ENCODE measurements around the gene ZNF853. TPM values are rescaled to one million over a fixed set of nuclear protein-coding genes. Genes with fewer than 3 reads are reported as not detected.

ZNF853 gene
- total RNA-seq, 1 experiment from 2014 or later = 1.4 TPM

DNA sequence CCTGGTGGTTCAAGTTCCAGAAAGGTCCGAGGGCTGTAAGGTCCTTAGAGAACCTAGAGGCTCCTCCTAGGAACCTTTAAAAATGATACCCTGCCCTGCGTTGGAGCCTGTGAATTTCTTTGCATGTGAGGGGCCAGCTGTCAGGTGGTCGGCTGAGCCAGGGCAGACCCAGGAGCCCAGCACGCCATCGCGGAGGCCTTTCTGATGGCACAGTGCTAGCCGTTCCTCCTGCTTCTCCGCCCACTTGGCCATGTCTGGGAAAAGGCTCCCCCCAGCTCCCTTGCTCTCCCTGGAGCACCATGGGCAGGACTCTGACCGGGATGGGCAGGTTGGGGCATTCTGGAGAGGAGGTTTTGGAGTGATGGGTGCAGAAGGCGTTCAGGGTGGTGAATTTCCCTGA lies 29.3 kb downstream of the ZNF853 start:
- DNase-seq (ENCODE audit: low read depth, low spot score) = no peak
- no peak for TF ChIP-seq SIN3A (IDR thresholded peaks at IDR 0.05; ENCODE audit: borderline replicate concordance, insufficient read depth, low read depth, low read length)
- no peak for TF ChIP-seq TCF7L2 (IDR thresholded peaks at IDR 0.05; ENCODE audit: low read depth, low read length)
- TF ChIP-seq, protein P1, sequence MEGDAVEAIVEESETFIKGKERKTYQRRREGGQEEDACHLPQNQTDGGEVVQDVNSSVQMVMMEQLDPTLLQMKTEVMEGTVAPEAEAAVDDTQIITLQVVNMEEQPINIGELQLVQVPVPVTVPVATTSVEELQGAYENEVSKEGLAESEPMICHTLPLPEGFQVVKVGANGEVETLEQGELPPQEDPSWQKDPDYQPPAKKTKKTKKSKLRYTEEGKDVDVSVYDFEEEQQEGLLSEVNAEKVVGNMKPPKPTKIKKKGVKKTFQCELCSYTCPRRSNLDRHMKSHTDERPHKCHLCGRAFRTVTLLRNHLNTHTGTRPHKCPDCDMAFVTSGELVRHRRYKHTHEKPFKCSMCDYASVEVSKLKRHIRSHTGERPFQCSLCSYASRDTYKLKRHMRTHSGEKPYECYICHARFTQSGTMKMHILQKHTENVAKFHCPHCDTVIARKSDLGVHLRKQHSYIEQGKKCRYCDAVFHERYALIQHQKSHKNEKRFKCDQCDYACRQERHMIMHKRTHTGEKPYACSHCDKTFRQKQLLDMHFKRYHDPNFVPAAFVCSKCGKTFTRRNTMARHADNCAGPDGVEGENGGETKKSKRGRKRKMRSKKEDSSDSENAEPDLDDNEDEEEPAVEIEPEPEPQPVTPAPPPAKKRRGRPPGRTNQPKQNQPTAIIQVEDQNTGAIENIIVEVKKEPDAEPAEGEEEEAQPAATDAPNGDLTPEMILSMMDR (IDR thresholded peaks at IDR 0.05) = no peak
- TF ChIP-seq POLR2AphosphoS5 (IDR thresholded peaks at IDR 0.05; ENCODE audit: low read depth, low read length) = no peak
- TF ChIP-seq, protein P2, sequence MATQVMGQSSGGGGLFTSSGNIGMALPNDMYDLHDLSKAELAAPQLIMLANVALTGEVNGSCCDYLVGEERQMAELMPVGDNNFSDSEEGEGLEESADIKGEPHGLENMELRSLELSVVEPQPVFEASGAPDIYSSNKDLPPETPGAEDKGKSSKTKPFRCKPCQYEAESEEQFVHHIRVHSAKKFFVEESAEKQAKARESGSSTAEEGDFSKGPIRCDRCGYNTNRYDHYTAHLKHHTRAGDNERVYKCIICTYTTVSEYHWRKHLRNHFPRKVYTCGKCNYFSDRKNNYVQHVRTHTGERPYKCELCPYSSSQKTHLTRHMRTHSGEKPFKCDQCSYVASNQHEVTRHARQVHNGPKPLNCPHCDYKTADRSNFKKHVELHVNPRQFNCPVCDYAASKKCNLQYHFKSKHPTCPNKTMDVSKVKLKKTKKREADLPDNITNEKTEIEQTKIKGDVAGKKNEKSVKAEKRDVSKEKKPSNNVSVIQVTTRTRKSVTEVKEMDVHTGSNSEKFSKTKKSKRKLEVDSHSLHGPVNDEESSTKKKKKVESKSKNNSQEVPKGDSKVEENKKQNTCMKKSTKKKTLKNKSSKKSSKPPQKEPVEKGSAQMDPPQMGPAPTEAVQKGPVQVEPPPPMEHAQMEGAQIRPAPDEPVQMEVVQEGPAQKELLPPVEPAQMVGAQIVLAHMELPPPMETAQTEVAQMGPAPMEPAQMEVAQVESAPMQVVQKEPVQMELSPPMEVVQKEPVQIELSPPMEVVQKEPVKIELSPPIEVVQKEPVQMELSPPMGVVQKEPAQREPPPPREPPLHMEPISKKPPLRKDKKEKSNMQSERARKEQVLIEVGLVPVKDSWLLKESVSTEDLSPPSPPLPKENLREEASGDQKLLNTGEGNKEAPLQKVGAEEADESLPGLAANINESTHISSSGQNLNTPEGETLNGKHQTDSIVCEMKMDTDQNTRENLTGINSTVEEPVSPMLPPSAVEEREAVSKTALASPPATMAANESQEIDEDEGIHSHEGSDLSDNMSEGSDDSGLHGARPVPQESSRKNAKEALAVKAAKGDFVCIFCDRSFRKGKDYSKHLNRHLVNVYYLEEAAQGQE (IDR thresholded peaks at IDR 0.05; ENCODE audit: insufficient read depth in 1 of 2, low read depth in 2 of 2, low read length in 1 of 2) = no peak
- BruUV-seq (replicated peaks) = no TSS peak
- Histone ChIP-seq H3K27me3 (ENCODE audit: control insufficient read depth, insufficient read depth, low read length) (no peaks in the 10 kb centered on the region), H3K4me3 (ENCODE audit: low read depth in 2 of 2, low read length in 2 of 2) (no peak overlapping the region), H3K27ac (ENCODE audit: low read length) (no peak overlapping the region), H3K4me1 (ENCODE audit: control insufficient read depth, insufficient read depth, low read length) (no peaks in the 10 kb centered on the region), H3K36me3 (ENCODE audit: control insufficient read depth, insufficient read depth, low read length) (peaks cover 4% of the 10 kb centered on the region; the same call in 1 of the 2 replicates), H3K9me3 (ENCODE audit: control insufficient read depth, insufficient read depth, low read depth, low read length) (no peaks in the 10 kb centered on the region; the same call in 1 of the 2 replicates)
- intact Hi-C loops (cut with micrococcal nuclease; ENCODE audit: unreplicated experiment) (no loop called here), in situ Hi-C loops (cut with HindIII; ENCODE audit: low pct_unique_long_range_greater_than_20kb, low sequenced_read_pairs) (no loop called here)
- no peak for ATAC-seq
- POLR2A ChIA-PET = no interaction called here
- CTCF ChIA-PET = no interaction called here

DNA sequence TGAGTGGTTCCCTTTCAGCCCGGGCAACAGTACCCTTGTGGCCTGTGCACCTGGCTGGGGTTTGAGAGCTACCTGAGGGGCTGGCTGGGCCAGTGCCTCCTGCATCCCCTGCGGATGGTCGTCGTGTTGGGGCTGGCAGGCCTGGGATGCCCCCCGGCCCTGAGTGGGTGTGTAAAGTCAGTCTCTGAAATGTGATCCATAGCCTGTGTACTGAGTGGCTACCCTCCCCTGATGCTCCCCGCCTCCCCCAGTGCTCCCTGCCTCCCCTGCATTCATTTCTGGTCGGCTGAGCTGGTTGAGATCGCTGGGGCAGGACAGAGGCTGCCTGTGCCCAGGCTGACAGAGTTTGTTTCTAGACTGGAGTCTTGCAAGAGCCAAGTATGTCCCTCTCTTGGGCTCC lies 31.1 kb downstream of the ZNF853 start:
- no peaks in the 10 kb centered on the region for H3K4me1 ChIP-seq (ENCODE audit: control insufficient read depth, insufficient read depth, low read length)
- ATAC-seq (no peak), DNase-seq (ENCODE audit: low read depth, low spot score) (no peak)
- in situ Hi-C loops (cut with HindIII; ENCODE audit: low pct_unique_long_range_greater_than_20kb, low sequenced_read_pairs) = no loop called here
- H3K36me3 ChIP-seq (ENCODE audit: control insufficient read depth, insufficient read depth, low read length) = no peaks in the 10 kb centered on the region; the same call in 1 of the 2 replicates
- no peaks in the 10 kb centered on the region; the same call in 1 of the 2 replicates for H3K9me3 ChIP-seq (ENCODE audit: control insufficient read depth, insufficient read depth, low read depth, low read length)
- CTCF ChIA-PET = no interaction called here
- no peak overlapping the region for H3K27ac ChIP-seq (ENCODE audit: low read length)
- intact Hi-C loops (cut with micrococcal nuclease; ENCODE audit: unreplicated experiment) = no loop called here
- TF ChIP-seq, protein P1 (IDR thresholded peaks at IDR 0.05) = no peak
- no peaks in the 10 kb centered on the region for H3K27me3 ChIP-seq (ENCODE audit: control insufficient read depth, insufficient read depth, low read length)
- no peak overlapping the region for H3K4me3 ChIP-seq (ENCODE audit: low read depth in 2 of 2, low read length in 2 of 2)
- BruUV-seq (replicated peaks) = no TSS peak
- POLR2A ChIA-PET = no interaction called here

DNA sequence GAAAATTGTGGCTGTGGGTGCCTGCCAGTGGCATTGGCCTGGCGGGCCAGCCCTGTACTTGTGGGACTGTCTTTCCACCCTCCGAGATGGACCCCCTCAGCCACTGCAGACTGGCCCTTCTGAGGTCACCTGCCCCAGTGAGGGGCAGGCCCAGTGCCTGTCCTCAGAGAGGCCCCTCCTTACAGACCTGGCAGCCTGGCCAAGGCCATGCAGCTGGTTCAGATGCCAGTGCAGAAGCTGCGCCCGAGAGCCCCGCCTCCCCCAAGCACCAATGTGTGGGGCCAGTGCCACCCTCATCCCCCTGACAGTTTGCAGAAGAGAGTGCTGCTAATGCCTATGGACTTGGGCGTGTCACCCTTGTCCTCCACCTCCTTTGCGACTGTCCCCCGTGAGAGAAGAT lies 31.7 kb downstream of the ZNF853 start:
- CTCF ChIA-PET = no interaction called here
- BruUV-seq (replicated peaks) = no TSS peak
- intact Hi-C loops (cut with micrococcal nuclease; ENCODE audit: unreplicated experiment) = no loop called here
- TF ChIP-seq TCF7L2 (IDR thresholded peaks at IDR 0.05; ENCODE audit: low read depth, low read length) = no peak
- TF ChIP-seq SIN3A (IDR thresholded peaks at IDR 0.05; ENCODE audit: borderline replicate concordance, insufficient read depth, low read depth, low read length) = no peak
- TF ChIP-seq, protein P2 (IDR thresholded peaks at IDR 0.05; ENCODE audit: insufficient read depth in 1 of 2, low read depth in 2 of 2, low read length in 1 of 2) = no peak
- Histone ChIP-seq H3K4me1 (ENCODE audit: control insufficient read depth, insufficient read depth, low read length) (no peaks in the 10 kb centered on the region), H3K27me3 (ENCODE audit: control insufficient read depth, insufficient read depth, low read length) (no peaks in the 10 kb centered on the region), H3K36me3 (ENCODE audit: control insufficient read depth, insufficient read depth, low read length) (no peaks in the 10 kb centered on the region; the same call in 1 of the 2 replicates), H3K27ac (ENCODE audit: low read length) (no peak overlapping the region), H3K4me3 (ENCODE audit: low read depth in 2 of 2, low read length in 2 of 2) (no peak overlapping the region), H3K9me3 (ENCODE audit: control insufficient read depth, insufficient read depth, low read depth, low read length) (no peaks in the 10 kb centered on the region; the same call in 1 of the 2 replicates)
- POLR2A ChIA-PET = no interaction called here
- DNase-seq (ENCODE audit: low read depth, low spot score) = no peak
- no peak for ATAC-seq
- in situ Hi-C loops (cut with HindIII; ENCODE audit: low pct_unique_long_range_greater_than_20kb, low sequenced_read_pairs) = no loop called here
